HG03558 (cell line): Measurements from ENCODE around the gene TNFAIP3.
"Not testable (repeated sequence)": the region's sequence is repeated elsewhere in the genome, so short reads cannot be mapped to it uniquely, and the experiment has no call there.

Source experiments
- ATAC-seq: cut with Tn5 transposase; IDR thresholded peaks from one replicate; pipeline ENCODE4 v1.9.1; 2021; ENCODE audit warnings: moderate number of reproducible peaks; ENCODE audit not compliant: unreplicated experiment; ENCODE audit errors: extremely low read depth

TNFAIP3 gene

GRCh38 chr6:137844327-137844726 lies 22.7 kb upstream of the TNFAIP3 start:
- not testable (repeated sequence) for ATAC-seq

GRCh38 chr6:137844773-137845172 lies 22.3 kb upstream of the TNFAIP3 start:
- not testable (repeated sequence) for ATAC-seq

- no peak for ATAC-seq
Observed at GRCh38 chr6:137845460-137845859, 21.6 kb upstream of the TNFAIP3 start.

GRCh38 chr6:137846274-137846673 lies 20.8 kb upstream of the TNFAIP3 start:
- no peak for ATAC-seq

- no peak for ATAC-seq
Observed at GRCh38 chr6:137846772-137847313, 20.2 kb upstream of the TNFAIP3 start.

GRCh38 chr6:137847748-137848147 lies 19.3 kb upstream of the TNFAIP3 start:
- no peak for ATAC-seq

GRCh38 chr6:137848672-137849071 lies 18.4 kb upstream of the TNFAIP3 start:
- no peak for ATAC-seq

GRCh38 chr6:137849181-137849980 lies 17.7 kb upstream of the TNFAIP3 start:
- no peak for ATAC-seq

GRCh38 chr6:137849981-137850714 lies 16.9 kb upstream of the TNFAIP3 start:
- ATAC-seq: no peak

- no peak for ATAC-seq
Observed at GRCh38 chr6:137850816-137851602, 16.1 kb upstream of the TNFAIP3 start.

- no peak for ATAC-seq
Observed at GRCh38 chr6:137851669-137852068, 15.4 kb upstream of the TNFAIP3 start.

GRCh38 chr6:137852346-137852745 lies 14.7 kb upstream of the TNFAIP3 start:
- ATAC-seq: no peak

GRCh38 chr6:137852811-137853210 lies 14.2 kb upstream of the TNFAIP3 start:
- ATAC-seq: no peak

GRCh38 chr6:137853569-137854213 lies 13.4 kb upstream of the TNFAIP3 start:
- no peak for ATAC-seq

- ATAC-seq: no peak
Observed at GRCh38 chr6:137856138-137856898, 10.7 kb upstream of the TNFAIP3 start.

- no peak for ATAC-seq
Observed at GRCh38 chr6:137859025-137859424, 8.0 kb upstream of the TNFAIP3 start.

- ATAC-seq: no peak
Observed at GRCh38 chr6:137860394-137861005, 6.6 kb upstream of the TNFAIP3 start.

GRCh38 chr6:137861550-137862337 lies 5.3 kb upstream of the TNFAIP3 start:
- ATAC-seq: no peak
